ENCODE results near the gene ACBD6. TPM values are rescaled to one million over a fixed set of nuclear protein-coding genes. Genes with fewer than 3 reads are reported as not detected.

The ACBD6 gene
- total and polyA plus RNA-seq, 10 of the 15 experiments (the other 5 are each of a cell fraction or from before 2014, with no cell fraction given) = 15.0 to 67.3 (median 55.0) TPM

DNA sequence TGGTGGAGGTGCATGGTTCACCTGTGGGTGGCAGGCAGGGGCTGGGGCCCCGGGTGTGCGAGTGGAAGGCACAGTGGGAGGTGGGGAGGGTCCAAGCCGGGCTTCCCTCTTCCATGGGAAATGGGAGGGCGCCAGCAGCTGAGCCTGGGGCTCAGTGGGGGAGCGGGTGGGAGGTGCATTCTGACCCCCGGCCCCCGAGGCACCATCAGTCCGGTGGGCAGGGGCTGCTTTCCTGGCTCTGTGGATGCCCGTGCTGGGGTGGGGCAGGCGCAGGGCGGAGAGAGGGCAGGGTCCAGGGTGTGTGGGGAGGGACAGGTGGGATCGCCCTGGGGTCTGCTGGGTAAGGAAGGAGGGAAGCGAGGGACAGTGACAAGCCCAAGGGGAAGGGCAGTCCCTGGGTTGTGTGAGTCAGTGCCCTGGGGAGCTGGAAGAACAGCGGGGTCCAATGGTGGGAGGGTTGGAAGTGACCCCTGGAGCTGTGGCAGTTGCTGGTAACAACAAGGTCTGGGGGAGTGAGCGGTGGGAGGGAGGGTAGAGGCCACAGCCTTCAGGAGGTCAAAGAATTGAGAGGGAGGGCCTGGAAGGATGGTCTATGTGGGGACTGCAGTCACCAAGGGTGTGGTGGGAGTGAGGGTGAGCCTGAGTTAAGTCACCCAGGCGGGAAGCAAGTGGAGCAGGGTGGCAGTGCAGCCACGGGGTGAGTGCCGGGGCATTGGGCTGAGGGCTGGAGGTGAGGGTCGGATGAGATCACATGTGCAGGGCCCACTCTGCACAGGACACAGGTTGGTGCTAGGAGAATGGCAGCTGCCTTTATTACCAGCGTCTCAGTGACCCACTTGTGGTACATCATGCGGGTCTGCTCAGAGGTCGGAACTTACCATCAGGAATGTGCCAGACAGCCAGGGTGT, 242.7 kb downstream of the ACBD6 start:
- Histone ChIP-seq H4K20me1 (ENCODE audit: control insufficient read depth, insufficient read depth) (no peaks in the 10 kb centered on the region), H3K4me3 (no peak overlapping the region), H3K36me3 (ENCODE audit: control insufficient read depth in 2 of 2, insufficient read depth in 2 of 2, low read length in 1 of 2) (no peaks in the 10 kb centered on the region), H3K79me2 (ENCODE audit: control insufficient read depth, insufficient read depth, low read length) (no peaks in the 10 kb centered on the region), H3K9me3 (replicated peaks; ENCODE audit: control insufficient read depth, insufficient read depth, low read length) (no peaks in the 10 kb centered on the region), H2AFZ (ENCODE audit: control insufficient read depth, low read depth, low read length) (no peak overlapping the region), H3K27me3 (replicated peaks in 1 of 2; ENCODE audit: control insufficient read depth in 2 of 2, insufficient read depth in 2 of 2, low read length in 1 of 2) (no peaks in the 10 kb centered on the region), H3K4me2 (ENCODE audit: control insufficient read depth, insufficient read depth) (no peak overlapping the region), H3K9ac (ENCODE audit: control insufficient read depth, insufficient read depth, low read length) (no peak overlapping the region), H3K4me1 (ENCODE audit: control insufficient read depth, insufficient read depth, low read length) (no peaks in the 10 kb centered on the region), H3K27ac (ENCODE audit: control insufficient read depth, insufficient read depth) (no peak overlapping the region)
- DNase-seq (ENCODE audit: low read depth, low spot score) = no peak
- BruUV-seq (replicated peaks) = no TSS peak
- no peak for FAIRE-seq
- WGBS (ENCODE audit: insufficient coverage, insufficient replicate concordance, low lambda C conversion rate, missing lambda C conversion rate) = 55% methylated on average over 18 of the region's 22 CpGs
- ChIA-PET SMC1A (ENCODE audit: uncharacterized antibody, unreplicated experiment) (no interaction called here), CTCF (interaction anchor here (0.9 to 1.9 kb wide), 3 partner anchors 154 to 553 kb away, joined by 3 to 8 read pairs (median 3); no protein-coding TSS in a partner anchor), POLR2A (interaction anchor here (0.9 kb wide), 1 partner anchor 11 kb away, joined by 3 read pairs; no protein-coding TSS in a partner anchor), RAD21 (ENCODE audit: unreplicated experiment) (no interaction called here)
- in situ Hi-C loops (cut with MboI) = no loop called here
- intact Hi-C loops (cut with micrococcal nuclease; ENCODE audit: unreplicated experiment) = no loop called here
- no peak; the same call in 2 of the 3 replicates for ATAC-seq
- TF ChIP-seq NFYB (IDR thresholded peaks at IDR 0.05; ENCODE audit: insufficient read depth, low read depth, low read length) (no peak), CEBPZ (IDR thresholded peaks at IDR 0.05; ENCODE audit: low read depth, low read length) (no peak), PML (IDR thresholded peaks at IDR 0.05; ENCODE audit: low read length) (no peak), SMAD1 (IDR thresholded peaks at IDR 0.05; ENCODE audit: low read depth, partially characterized antibody) (no peak), TAF1 (IDR thresholded peaks at IDR 0.05; ENCODE audit: borderline replicate concordance, low read depth, low read length) (no peak), FOXK2 (IDR thresholded peaks at IDR 0.05) (no peak)
- TF ChIP-seq, protein P1, sequence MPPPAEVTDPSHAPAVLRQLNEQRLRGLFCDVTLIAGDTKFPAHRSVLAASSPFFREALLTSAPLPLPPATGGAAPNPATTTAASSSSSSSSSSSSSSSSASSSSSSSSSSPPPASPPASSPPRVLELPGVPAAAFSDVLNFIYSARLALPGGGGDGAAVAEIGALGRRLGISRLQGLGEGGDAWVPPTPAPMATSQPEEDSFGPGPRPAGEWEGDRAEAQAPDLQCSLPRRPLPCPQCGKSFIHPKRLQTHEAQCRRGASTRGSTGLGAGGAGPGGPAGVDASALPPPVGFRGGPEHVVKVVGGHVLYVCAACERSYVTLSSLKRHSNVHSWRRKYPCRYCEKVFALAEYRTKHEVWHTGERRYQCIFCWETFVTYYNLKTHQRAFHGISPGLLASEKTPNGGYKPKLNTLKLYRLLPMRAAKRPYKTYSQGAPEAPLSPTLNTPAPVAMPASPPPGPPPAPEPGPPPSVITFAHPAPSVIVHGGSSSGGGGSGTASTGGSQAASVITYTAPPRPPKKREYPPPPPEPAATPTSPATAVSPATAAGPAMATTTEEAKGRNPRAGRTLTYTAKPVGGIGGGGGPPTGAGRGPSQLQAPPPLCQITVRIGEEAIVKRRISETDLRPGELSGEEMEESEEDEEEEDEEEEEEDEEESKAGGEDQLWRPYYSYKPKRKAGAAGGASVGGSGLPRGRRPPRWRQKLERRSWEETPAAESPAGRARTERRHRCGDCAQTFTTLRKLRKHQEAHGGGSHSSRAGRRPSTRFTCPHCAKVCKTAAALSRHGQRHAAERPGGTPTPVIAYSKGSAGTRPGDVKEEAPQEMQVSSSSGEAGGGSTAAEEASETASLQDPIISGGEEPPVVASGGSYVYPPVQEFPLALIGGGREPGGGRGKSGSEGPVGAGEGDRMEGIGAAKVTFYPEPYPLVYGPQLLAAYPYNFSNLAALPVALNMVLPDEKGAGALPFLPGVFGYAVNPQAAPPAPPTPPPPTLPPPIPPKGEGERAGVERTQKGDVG (CRISPR knock-in tag; IDR thresholded peaks at IDR 0.05) = no peak
- TF ChIP-seq, protein P2, sequence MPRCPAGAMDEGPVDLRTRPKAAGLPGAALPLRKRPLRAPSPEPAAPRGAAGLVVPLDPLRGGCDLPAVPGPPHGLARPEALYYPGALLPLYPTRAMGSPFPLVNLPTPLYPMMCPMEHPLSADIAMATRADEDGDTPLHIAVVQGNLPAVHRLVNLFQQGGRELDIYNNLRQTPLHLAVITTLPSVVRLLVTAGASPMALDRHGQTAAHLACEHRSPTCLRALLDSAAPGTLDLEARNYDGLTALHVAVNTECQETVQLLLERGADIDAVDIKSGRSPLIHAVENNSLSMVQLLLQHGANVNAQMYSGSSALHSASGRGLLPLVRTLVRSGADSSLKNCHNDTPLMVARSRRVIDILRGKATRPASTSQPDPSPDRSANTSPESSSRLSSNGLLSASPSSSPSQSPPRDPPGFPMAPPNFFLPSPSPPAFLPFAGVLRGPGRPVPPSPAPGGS (IDR thresholded peaks at IDR 0.05; ENCODE audit: borderline replicate concordance, insufficient read depth, low read depth, low read length, poor library complexity, severe bottlenecking) = no peak
- TF ChIP-seq, protein P3, sequence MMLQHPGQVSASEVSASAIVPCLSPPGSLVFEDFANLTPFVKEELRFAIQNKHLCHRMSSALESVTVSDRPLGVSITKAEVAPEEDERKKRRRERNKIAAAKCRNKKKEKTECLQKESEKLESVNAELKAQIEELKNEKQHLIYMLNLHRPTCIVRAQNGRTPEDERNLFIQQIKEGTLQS (IDR thresholded peaks at IDR 0.05; ENCODE audit: borderline replicate concordance, extremely low read depth, low read depth, low read length) = no peak

Measured in GM12878 (cell line).